Lung (tissue), 12 donors: ENCODE measurements around the gene TENM4. TPM values are rescaled to one million over a fixed set of nuclear protein-coding genes. Genes with fewer than 3 reads are reported as not detected.

ENCODE experiments used
- ATAC-seq: fragments of 200-7000 bp; cut with Tn5 transposase; one replicate; pipeline ENCODE4 v1.9.1; 2020; ENCODE audit warnings: moderate number of reproducible peaks; ENCODE audit not compliant: insufficient read depth, low FRiP score
- DNase-seq, 3 donors: peaks; one replicate each; pipeline ENCODE4 v3.0.0-alpha.2; 2013 to 2017
- H3K27ac ChIP-seq, 2 donors: one replicate each; pipeline ENCODE4 v1.5.1; 2013; ENCODE audit warnings: mild to moderate bottlenecking in 2 of 2, moderate library complexity in 2 of 2, control low read depth in 1 of 2, inconsistent platforms in 1 of 2, low read depth in 1 of 2, low read length in 1 of 2
- H3K27me3 ChIP-seq, 3 donors: one replicate each; pipeline ENCODE4 v1.5.1; 2013; ENCODE audit warnings: low read length in 2 of 3; ENCODE audit not compliant: control insufficient read depth in 3 of 3, insufficient read depth in 3 of 3
- H3K36me3 ChIP-seq, 4 donors: one replicate each; pipeline ENCODE4 v1.5.1; 2013; ENCODE audit warnings: low read length in 4 of 4, mild to moderate bottlenecking in 1 of 4, moderate library complexity in 1 of 4; ENCODE audit not compliant: control insufficient read depth in 4 of 4, insufficient read depth in 4 of 4
- H3K4me1 ChIP-seq, 5 donors: one replicate each; pipeline ENCODE4 v1.5.1; 2013; ENCODE audit warnings: low read length in 5 of 5, mild to moderate bottlenecking in 2 of 5, moderate library complexity in 1 of 5; ENCODE audit not compliant: control insufficient read depth in 5 of 5, insufficient read depth in 5 of 5
- H3K4me3 ChIP-seq: one replicate; pipeline ENCODE4 v1.5.1; 2013; ENCODE audit warnings: mild to moderate bottlenecking, control low read depth, moderate library complexity
- H3K9ac ChIP-seq, 2 donors: one replicate each; pipeline ENCODE4 v1.5.1; 2013; ENCODE audit warnings: low read length in 2 of 2, control low read depth in 1 of 2; ENCODE audit not compliant: insufficient read depth in 1 of 2
- H3K9me3 ChIP-seq, 4 donors: one replicate each; pipeline ENCODE4 v1.5.1; 2013; ENCODE audit warnings: low read length in 3 of 4, mild to moderate bottlenecking in 1 of 4, moderate library complexity in 1 of 4; ENCODE audit not compliant: control insufficient read depth in 4 of 4, insufficient read depth in 3 of 4
- WGBS, 2 donors: extraction: QIAGEN DNeasy Blood & Tissue Kit; methylation state at CpG; one replicate each; pipeline ENCODE4 v1.1.7; 2013; 5-methylcytosine and 5-hydroxymethylcytosine counted together
- polyA plus RNA-seq, 2 donors: library from polyadenylated mRNA; stranded (reverse); fragments of 200-250 nt; gene quantifications; one replicate each; pipeline ENCODE4 v1.2.1, GENCODE V29; 2013
- total RNA-seq, 2 donors: library from RNA; depleted of rRNA in 1 of 2; stranded (reverse); fragments of >200 nt in 1 of 2; gene quantifications; one replicate each; pipeline ENCODE4 v1.2.1, GENCODE V29; 2014 to 2021
- TF ChIP-seq, protein P1 (sequence below): IDR thresholded peaks from 2 replicates; pipeline ENCODE4 v1.5.1; 2012; ENCODE audit warnings: mild to moderate bottlenecking; ENCODE audit errors: control extremely low read depth, extremely low read depth
- donor health status: control.
- donor health status: control.
- donor health status: Bipolar disorder and iron deficiency.
- donor health status: healthy.
- donor health status: DM: yes; HTN: yes; CAD: no.

Gene TENM4
- total and polyA plus RNA-seq, 4 donors: 0.28 to 16.4 (median 3.2) TPM

DNA sequence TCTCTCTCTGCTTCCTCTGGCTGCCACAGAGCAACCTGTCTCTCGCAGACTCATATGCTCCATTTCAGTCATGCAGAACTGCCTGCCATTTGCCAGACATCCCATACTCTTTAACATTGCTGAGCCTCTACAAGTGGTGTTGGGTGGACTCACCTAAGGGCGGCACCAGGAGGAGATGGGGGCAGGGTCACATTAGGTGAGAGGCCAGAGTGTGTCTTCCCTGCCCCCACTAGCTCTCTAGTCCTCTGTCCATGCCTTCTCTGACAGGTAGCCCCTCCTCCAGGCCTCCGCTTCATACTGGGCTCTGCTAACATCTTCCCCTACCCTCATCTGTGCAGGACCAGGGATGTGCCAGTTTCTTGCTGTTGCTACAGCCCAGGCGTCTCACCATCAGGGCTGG, 366.3 kb downstream of the TENM4 start:
- TF ChIP-seq, protein P1, sequence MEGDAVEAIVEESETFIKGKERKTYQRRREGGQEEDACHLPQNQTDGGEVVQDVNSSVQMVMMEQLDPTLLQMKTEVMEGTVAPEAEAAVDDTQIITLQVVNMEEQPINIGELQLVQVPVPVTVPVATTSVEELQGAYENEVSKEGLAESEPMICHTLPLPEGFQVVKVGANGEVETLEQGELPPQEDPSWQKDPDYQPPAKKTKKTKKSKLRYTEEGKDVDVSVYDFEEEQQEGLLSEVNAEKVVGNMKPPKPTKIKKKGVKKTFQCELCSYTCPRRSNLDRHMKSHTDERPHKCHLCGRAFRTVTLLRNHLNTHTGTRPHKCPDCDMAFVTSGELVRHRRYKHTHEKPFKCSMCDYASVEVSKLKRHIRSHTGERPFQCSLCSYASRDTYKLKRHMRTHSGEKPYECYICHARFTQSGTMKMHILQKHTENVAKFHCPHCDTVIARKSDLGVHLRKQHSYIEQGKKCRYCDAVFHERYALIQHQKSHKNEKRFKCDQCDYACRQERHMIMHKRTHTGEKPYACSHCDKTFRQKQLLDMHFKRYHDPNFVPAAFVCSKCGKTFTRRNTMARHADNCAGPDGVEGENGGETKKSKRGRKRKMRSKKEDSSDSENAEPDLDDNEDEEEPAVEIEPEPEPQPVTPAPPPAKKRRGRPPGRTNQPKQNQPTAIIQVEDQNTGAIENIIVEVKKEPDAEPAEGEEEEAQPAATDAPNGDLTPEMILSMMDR: no peak
- Histone ChIP-seq H3K36me3 (no peaks in the 10 kb centered on the region), H3K4me1 (peaks cover 0 to 28% (median 9%) of the 10 kb centered on the region in 5 donors), H3K9me3 (no peaks in the 10 kb centered on the region), H3K9ac (no peak overlapping the region), H3K27ac (no peak overlapping the region), H3K4me3 (no peak overlapping the region), H3K27me3 (no peaks in the 10 kb centered on the region)
- 87 to 91% methylated on average over 4 of the region's 4 CpGs for WGBS, 2 donors
- ATAC-seq (no peak), DNase-seq (no peak)

GRCh38 chr11:79071190-79071589, 369.6 kb downstream of the TENM4 start:
- Histone ChIP-seq H3K4me3 (no peak overlapping the region), H3K9ac (no peak overlapping the region), H3K9me3 (no peaks in the 10 kb centered on the region), H3K36me3 (no peaks in the 10 kb centered on the region), H3K4me1 (peaks cover 0 to 13% (median 5%) of the 10 kb centered on the region in 5 donors), H3K27me3 (no peaks in the 10 kb centered on the region), H3K27ac (no peak overlapping the region)
- WGBS, 2 donors: 96% methylated on average over 1 of the region's 1 CpG
- TF ChIP-seq, protein P1: no peak
- DNase-seq (no peak), ATAC-seq (no peak)

- H3K9me3 ChIP-seq: no peaks in the 10 kb centered on the region
- ATAC-seq (no peak), DNase-seq (no peak)
- 76 to 88% methylated on average over 4 of the region's 4 CpGs for WGBS, 2 donors
- no peak overlapping the region for H3K4me3 ChIP-seq
- no peak overlapping the region for H3K27ac ChIP-seq
- H3K36me3 ChIP-seq: no peaks in the 10 kb centered on the region
- H3K9ac ChIP-seq: no peak overlapping the region
- H3K4me1 ChIP-seq: peaks cover 0 to 13% (median 5%) of the 10 kb centered on the region in 5 donors
- no peaks in the 10 kb centered on the region for H3K27me3 ChIP-seq
- TF ChIP-seq, protein P1: no peak
Measured at GRCh38 chr11:79070518-79070917, 370.3 kb downstream of the TENM4 start.

GRCh38 chr11:79069504-79069903, 371.3 kb downstream of the TENM4 start:
- Histone ChIP-seq H3K4me3 (no peak overlapping the region), H3K9me3 (no peaks in the 10 kb centered on the region), H3K27ac (no peak overlapping the region), H3K4me1 (peaks cover 0 to 13% (median 5%) of the 10 kb centered on the region in 5 donors), H3K36me3 (no peaks in the 10 kb centered on the region), H3K27me3 (no peaks in the 10 kb centered on the region), H3K9ac (no peak overlapping the region)
- 94% methylated on average over 30 of the region's 30 CpGs for WGBS, 2 donors
- ATAC-seq (no peak), DNase-seq (no peak)
- TF ChIP-seq, protein P1: no peak
